Mesenchymal stem cell (in vitro differentiated cells and primary cell): ENCODE measurements around the gene CHPF2.

Experiments used
- DNase-seq: peaks from one replicate; pipeline ENCODE4 v3.0.0-alpha.2; 2013
- H2AFZ ChIP-seq: one replicate; pipeline ENCODE4 v1.6.1; 2013; ENCODE audit warnings: low read depth, mild to moderate bottlenecking, control low read depth, inconsistent platforms, low read length, moderate library complexity
- H2AK5ac ChIP-seq: 2 replicates; pipeline ENCODE4 v1.6.1; 2013; ENCODE audit warnings: low read length, moderate library complexity, mild to moderate bottlenecking, inconsistent platforms; ENCODE audit not compliant: severe bottlenecking
- H2BK120ac ChIP-seq: one replicate; pipeline ENCODE4 v1.6.1; 2013; ENCODE audit warnings: low read depth, mild to moderate bottlenecking, inconsistent platforms, low read length, moderate library complexity
- H2BK12ac ChIP-seq, 2 experiments: one replicate each; pipeline ENCODE4 v1.6.1; 2013; ENCODE audit warnings: inconsistent platforms in 2 of 2, low read length in 2 of 2, mild to moderate bottlenecking in 2 of 2, moderate library complexity in 2 of 2, control low read depth in 1 of 2
- H2BK15ac ChIP-seq: one replicate; pipeline ENCODE4 v1.6.1; 2013; ENCODE audit warnings: mild to moderate bottlenecking, low read depth, inconsistent platforms; ENCODE audit not compliant: poor library complexity, severe bottlenecking
- H2BK5ac ChIP-seq: 2 replicates; pipeline ENCODE4 v1.6.1; 2013; ENCODE audit warnings: low read depth, mild to moderate bottlenecking, low read length, control low read depth, inconsistent platforms; ENCODE audit not compliant: poor library complexity, severe bottlenecking
- H3K14ac ChIP-seq, 2 experiments: one replicate each; pipeline ENCODE4 v1.6.1; 2013; ENCODE audit warnings: inconsistent platforms in 2 of 2, low read length in 2 of 2, control low read depth in 1 of 2, mild to moderate bottlenecking in 1 of 2, moderate library complexity in 1 of 2
- H3K18ac ChIP-seq, 2 experiments: one replicate each; pipeline ENCODE4 v1.6.1; 2013; ENCODE audit warnings: inconsistent platforms in 2 of 2, low read length in 2 of 2, control low read depth in 1 of 2, low read depth in 1 of 2, mild to moderate bottlenecking in 1 of 2
- H3K23ac ChIP-seq, 2 experiments: one replicate each; pipeline ENCODE4 v1.6.1; 2013; ENCODE audit warnings: inconsistent platforms in 2 of 2, low read length in 2 of 2, mild to moderate bottlenecking in 2 of 2, moderate library complexity in 2 of 2, control low read depth in 1 of 2
- H3K27ac ChIP-seq: 2 replicates; pipeline ENCODE4 v1.5.1; 2013; ENCODE audit warnings: mild to moderate bottlenecking, moderate library complexity, low read length, control low read depth, inconsistent platforms; ENCODE audit not compliant: poor library complexity, severe bottlenecking
- H3K27me3 ChIP-seq, 2 experiments: 2 replicates each; pipeline versions ENCODE4 v1.6.1 to v1.7.0; 2013; ENCODE audit warnings: low read length in 2 of 2, mild to moderate bottlenecking in 2 of 2, moderate library complexity in 2 of 2, control low read depth in 1 of 2, inconsistent platforms in 1 of 2; ENCODE audit not compliant: control insufficient read depth in 1 of 2, insufficient read depth in 1 of 2
- H3K36me3 ChIP-seq, 2 experiments: 2 replicates each; pipeline versions ENCODE4 v1.6.1 to v1.7.0; 2013; ENCODE audit warnings: low read length in 2 of 2, control low read depth in 1 of 2, inconsistent platforms in 1 of 2, low read depth in 1 of 2, mild to moderate bottlenecking in 1 of 2; ENCODE audit not compliant: insufficient read depth in 2 of 2, control insufficient read depth in 1 of 2
- H3K4ac ChIP-seq, 2 experiments: one replicate each; pipeline ENCODE4 v1.6.1; 2013; ENCODE audit warnings: inconsistent platforms in 2 of 2, low read length in 2 of 2, mild to moderate bottlenecking in 2 of 2, moderate library complexity in 2 of 2, control low read depth in 1 of 2, low read depth in 1 of 2
- H3K4me1 ChIP-seq: 2 replicates; pipeline ENCODE4 v1.6.1; 2013; ENCODE audit warnings: low read depth, low read length, control low read depth; ENCODE audit not compliant: control insufficient read depth, insufficient read depth
- H3K4me2 ChIP-seq: 2 replicates; pipeline ENCODE4 v1.6.1; 2013; ENCODE audit warnings: low read length, mild to moderate bottlenecking, inconsistent platforms; ENCODE audit not compliant: poor library complexity, severe bottlenecking
- H3K4me3 ChIP-seq, 2 experiments: 2 replicates each; pipeline versions ENCODE4 v1.5.1 to v1.7.0; 2013; ENCODE audit warnings: low read length in 2 of 2, mild to moderate bottlenecking in 2 of 2, control low read depth in 1 of 2, low read depth in 1 of 2; ENCODE audit not compliant: insufficient read depth in 1 of 2
- H3K79me1 ChIP-seq: replicated peaks from 2 replicates; pipeline ENCODE4 v1.6.1; 2013; ENCODE audit warnings: mild to moderate bottlenecking, control low read depth, low read length, inconsistent platforms; ENCODE audit not compliant: poor library complexity, severe bottlenecking
- H3K9ac ChIP-seq: 2 replicates; pipeline ENCODE4 v1.7.0; 2013; ENCODE audit warnings: mild to moderate bottlenecking, low read length, moderate library complexity
- H3K9me3 ChIP-seq: 2 replicates; pipeline ENCODE4 v1.7.0; 2013; ENCODE audit warnings: mild to moderate bottlenecking, low read length; ENCODE audit not compliant: control insufficient read depth
- H4K8ac ChIP-seq: one replicate; pipeline ENCODE4 v1.6.1; 2013; ENCODE audit warnings: inconsistent platforms, mild to moderate bottlenecking, low read length, moderate library complexity
- H4K91ac ChIP-seq: one replicate; pipeline ENCODE4 v1.6.1; 2013; ENCODE audit warnings: mild to moderate bottlenecking, low read length, inconsistent platforms
- WGBS: methylation state at CpG from one replicate; pipeline ENCODE4 v1.1.7; 2013; ENCODE audit warnings: mixed read lengths; 5-methylcytosine and 5-hydroxymethylcytosine counted together

The CHPF2 gene

GRCh38 chr7:151260471-151260870 is 28.2 kb downstream of the CHPF2 start:
- no peak overlapping the region for H3K18ac ChIP-seq
- no peak for DNase-seq
- no peak overlapping the region for H2BK5ac ChIP-seq
- H4K91ac ChIP-seq = peak overlapping the region; percentile 53
- H3K23ac ChIP-seq = no peak overlapping the region
- H3K27ac ChIP-seq = no peak overlapping the region
- no peak overlapping the region for H4K8ac ChIP-seq
- H3K14ac ChIP-seq = no peak overlapping the region
- no peaks in the 10 kb centered on the region for H3K36me3 ChIP-seq
- no peaks in the 10 kb centered on the region for H3K4me1 ChIP-seq
- H2BK12ac ChIP-seq = no peak overlapping the region
- H3K4ac ChIP-seq = no peak overlapping the region
- peaks cover 73 to 74% of the 10 kb centered on the region in 2 experiments for H3K27me3 ChIP-seq
- no peaks in the 10 kb centered on the region for H3K79me1 ChIP-seq
- no peak overlapping the region for H2BK120ac ChIP-seq
- no peak overlapping the region for H3K4me2 ChIP-seq
- no peak overlapping the region for H2AFZ ChIP-seq
- no peaks in the 10 kb centered on the region for H3K9me3 ChIP-seq
- no peak overlapping the region for H2AK5ac ChIP-seq
- H3K4me3 ChIP-seq = no peak overlapping the region
- H2BK15ac ChIP-seq = no peak overlapping the region
- WGBS = 85% methylated on average over 11 of the region's 11 CpGs
- no peak overlapping the region for H3K9ac ChIP-seq

- Histone ChIP-seq H2BK120ac (no peak overlapping the region), H4K8ac (no peak overlapping the region), H3K36me3 (no peaks in the 10 kb centered on the region), H2AFZ (no peak overlapping the region), H2AK5ac (no peak overlapping the region), H3K4ac (no peak overlapping the region), H2BK15ac (no peak overlapping the region), H3K4me1 (no peaks in the 10 kb centered on the region), H4K91ac (no peak overlapping the region), H3K9me3 (no peaks in the 10 kb centered on the region), H3K23ac (no peak overlapping the region), H3K14ac (no peak overlapping the region), H3K27me3 (peaks cover 70 to 71% of the 10 kb centered on the region in 2 experiments), H3K27ac (no peak overlapping the region), H3K4me2 (no peak overlapping the region), H3K4me3 (no peak overlapping the region), H3K9ac (no peak overlapping the region), H3K79me1 (no peaks in the 10 kb centered on the region), H2BK12ac (no peak overlapping the region), H2BK5ac (no peak overlapping the region), H3K18ac (no peak overlapping the region)
- no peak for DNase-seq
- 89% methylated on average over 8 of the region's 8 CpGs for WGBS
Measured at GRCh38 chr7:151260883-151261282, 28.6 kb downstream of the CHPF2 start.

GRCh38 chr7:151261529-151261928 is 29.2 kb downstream of the CHPF2 start:
- H3K9me3 ChIP-seq = no peaks in the 10 kb centered on the region
- H3K4me2 ChIP-seq = no peak overlapping the region

GRCh38 chr7:151264615-151265014 is 32.3 kb downstream of the CHPF2 start:
- H3K4me2 ChIP-seq = no peak overlapping the region
- no peak overlapping the region for H3K9ac ChIP-seq
- H3K14ac ChIP-seq = no peak overlapping the region
- H3K27me3 ChIP-seq = peaks cover 68 to 73% of the 10 kb centered on the region in 2 experiments
- H2BK5ac ChIP-seq = no peak overlapping the region
- H3K4ac ChIP-seq = no peak overlapping the region
- no peak overlapping the region for H2BK12ac ChIP-seq
- 73% methylated on average over 5 of the region's 5 CpGs for WGBS
- no peak for DNase-seq
- no peaks in the 10 kb centered on the region for H3K36me3 ChIP-seq
- no peak overlapping the region for H2BK15ac ChIP-seq
- no peaks in the 10 kb centered on the region for H3K79me1 ChIP-seq
- H3K4me3 ChIP-seq = no peak overlapping the region
- H2BK120ac ChIP-seq = no peak overlapping the region
- H4K91ac ChIP-seq = no peak overlapping the region
- H3K4me1 ChIP-seq = no peaks in the 10 kb centered on the region
- no peaks in the 10 kb centered on the region for H3K9me3 ChIP-seq
- no peak overlapping the region for H3K27ac ChIP-seq
- H2AK5ac ChIP-seq = no peak overlapping the region
- H3K18ac ChIP-seq = no peak overlapping the region
- H4K8ac ChIP-seq = no peak overlapping the region
- no peak overlapping the region for H2AFZ ChIP-seq
- no peak overlapping the region for H3K23ac ChIP-seq

More at GRCh38 chr7:151261529-151261928, 29.2 kb downstream of the CHPF2 start:
- 81% methylated on average over 10 of the region's 10 CpGs for WGBS
- no peak overlapping the region for H3K4ac ChIP-seq
- H3K4me1 ChIP-seq = no peaks in the 10 kb centered on the region
- no peak overlapping the region for H2BK5ac ChIP-seq
- H2AK5ac ChIP-seq = no peak overlapping the region
- H3K79me1 ChIP-seq = no peaks in the 10 kb centered on the region
- H3K23ac ChIP-seq = no peak overlapping the region
- H3K36me3 ChIP-seq = no peaks in the 10 kb centered on the region
- no peak overlapping the region for H2BK120ac ChIP-seq
- H3K4me3 ChIP-seq = no peak overlapping the region
- H3K18ac ChIP-seq = no peak overlapping the region
- H2BK12ac ChIP-seq = no peak overlapping the region
- no peak overlapping the region for H3K14ac ChIP-seq
- H2AFZ ChIP-seq = no peak overlapping the region
- H3K27me3 ChIP-seq = peaks cover 66 to 68% of the 10 kb centered on the region in 2 experiments
- no peak overlapping the region for H3K27ac ChIP-seq
- no peak overlapping the region for H4K8ac ChIP-seq
- H2BK15ac ChIP-seq = no peak overlapping the region
- H4K91ac ChIP-seq = no peak overlapping the region
- DNase-seq = no peak
- no peak overlapping the region for H3K9ac ChIP-seq
